ENCODE data around the gene CDK14.

Gene CDK14

DNA sequence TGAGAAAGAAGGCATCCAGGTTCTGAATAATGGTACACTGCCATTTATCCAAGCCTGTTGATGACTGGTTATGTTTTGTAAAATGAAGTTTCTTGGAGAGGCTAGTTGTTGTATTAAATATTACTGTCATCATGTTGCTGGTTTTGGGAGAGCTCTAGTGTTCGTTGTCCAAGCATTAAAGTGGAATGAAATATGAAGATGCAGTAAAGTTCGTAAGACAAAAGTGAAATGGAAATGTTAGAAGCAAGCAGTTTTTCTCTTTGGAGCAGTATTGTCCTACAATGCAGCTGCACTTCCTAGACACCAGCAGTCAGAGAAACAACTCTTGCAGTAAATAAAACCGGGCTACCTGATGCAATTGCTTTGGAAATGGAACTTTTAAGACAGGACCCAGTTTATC is 511.3 kb downstream of the CDK14 start:
- no peak for DNase-seq (ENCODE audit: low read depth)

DNA sequence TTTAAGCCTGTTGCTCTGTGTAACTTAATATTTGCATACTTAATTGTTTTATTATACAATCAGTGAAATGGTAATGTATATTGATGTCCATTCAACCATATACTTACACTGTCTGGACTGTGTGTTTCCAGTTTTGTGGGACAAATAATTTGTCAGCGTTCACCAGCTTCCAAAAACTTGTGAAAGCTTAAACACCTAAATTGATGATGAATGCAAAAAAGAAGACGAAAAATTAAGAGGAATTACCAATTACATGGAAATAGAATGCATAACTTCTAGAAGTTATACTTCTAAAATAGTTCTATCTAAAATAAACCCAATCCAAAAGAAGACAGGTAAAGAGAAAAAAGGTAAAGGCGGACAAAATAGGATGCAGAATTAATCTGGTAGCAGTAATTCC is 513.1 kb downstream of the CDK14 start:
- no peak for DNase-seq (ENCODE audit: low read depth)

DNA sequence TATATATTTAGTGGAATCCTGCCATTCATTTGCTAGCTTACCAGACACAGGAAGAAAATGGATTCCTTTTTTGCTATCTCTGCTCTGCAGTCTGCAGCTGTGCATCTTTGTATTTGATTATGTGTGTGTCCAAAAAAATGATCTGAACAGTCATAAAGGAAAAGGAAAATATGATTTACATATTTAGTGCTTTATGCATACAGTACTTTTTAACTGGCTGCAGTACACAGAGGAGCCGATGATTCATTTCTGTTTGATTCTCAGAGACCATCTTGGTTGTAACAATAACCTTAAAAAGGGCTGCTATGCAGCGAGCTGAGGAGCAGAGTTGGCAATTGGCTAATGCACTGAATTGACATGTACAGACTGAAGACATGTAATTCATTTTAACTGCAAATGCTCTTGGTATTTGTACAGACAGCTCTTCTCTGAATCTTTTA is 516.8 kb downstream of the CDK14 start:
- no peak for DNase-seq (ENCODE audit: low read depth)

DNA sequence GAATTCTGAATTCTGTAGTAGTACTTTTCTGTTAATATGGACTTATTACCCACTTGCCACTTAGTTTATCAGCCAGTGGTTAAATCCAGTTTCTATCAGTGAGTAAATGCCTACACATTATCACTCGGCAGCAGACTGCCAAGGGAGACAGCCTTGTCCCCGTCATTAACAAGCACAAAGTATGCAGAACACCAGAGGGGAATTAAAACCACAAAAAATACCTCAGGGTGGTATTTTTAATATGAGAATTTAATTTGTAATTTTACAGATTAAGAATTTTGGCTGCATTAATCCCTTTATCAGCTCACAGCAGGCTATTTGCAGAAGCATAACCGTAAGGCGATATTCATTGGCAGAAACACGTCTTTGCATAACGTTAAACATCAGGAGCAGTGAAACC is 518.1 kb downstream of the CDK14 start:
- DNase-seq (ENCODE audit: low read depth), result no peak

DNA sequence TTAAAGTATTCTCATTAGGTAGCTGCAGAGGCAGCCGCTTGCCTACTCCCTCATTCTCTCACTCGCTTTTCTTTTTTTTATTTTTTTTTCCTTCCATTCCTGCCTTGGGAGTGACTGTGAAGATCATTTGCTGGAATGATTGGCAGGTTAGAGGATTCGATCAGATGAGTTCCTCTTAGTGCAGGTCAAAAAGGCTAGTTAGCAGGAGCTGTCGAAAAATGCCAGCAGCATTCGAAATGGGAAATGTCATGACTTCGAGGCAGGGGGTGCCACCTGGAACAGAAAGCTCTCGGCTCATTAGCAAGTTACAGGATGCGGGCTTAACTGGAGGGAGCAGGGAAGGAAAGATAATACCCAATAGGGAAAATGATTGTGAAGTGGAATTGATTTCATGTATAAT is 530.6 kb downstream of the CDK14 start:
- DNase-seq (ENCODE audit: low read depth), result no peak

DNA sequence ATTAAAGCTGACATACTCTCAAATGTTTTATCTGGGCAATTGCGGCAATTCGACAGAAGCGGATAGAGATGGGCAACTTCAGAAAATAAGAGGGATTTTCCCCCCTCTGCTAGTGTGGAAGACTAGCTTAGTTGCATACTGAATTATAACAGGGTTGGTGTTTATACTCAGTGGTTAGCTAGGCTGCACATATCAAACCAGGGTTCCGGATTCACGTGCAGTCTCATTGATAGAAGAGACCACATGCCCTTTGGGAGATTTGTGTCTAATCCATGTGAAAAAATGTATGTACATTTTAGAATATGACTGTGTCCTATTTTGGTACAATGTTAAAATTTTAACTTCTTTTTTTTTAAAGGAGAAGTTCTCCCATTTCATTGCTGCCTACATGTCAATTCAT is 531.2 kb downstream of the CDK14 start:
- DNase-seq (ENCODE audit: low read depth), result no peak

DNA sequence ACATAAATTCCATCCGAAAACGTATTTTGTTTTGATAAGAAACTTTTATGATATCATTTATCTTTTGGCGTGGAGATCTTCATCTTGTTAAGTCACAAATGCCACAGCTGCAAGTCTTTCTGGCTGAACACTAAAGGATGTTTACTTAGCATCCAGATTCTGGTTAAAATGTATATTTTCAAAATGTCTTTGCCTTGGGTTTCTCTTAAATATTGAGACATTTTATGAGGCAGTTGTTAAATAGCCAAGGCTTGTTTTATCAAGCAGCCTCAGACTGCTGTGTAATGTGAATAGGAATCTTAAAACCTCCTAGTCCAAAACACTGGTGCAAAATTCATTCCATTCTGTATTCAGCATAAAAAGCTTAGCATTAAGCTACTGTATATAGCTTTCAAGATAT is 531.8 kb downstream of the CDK14 start:
- DNase-seq (ENCODE audit: low read depth), result no peak

DNA sequence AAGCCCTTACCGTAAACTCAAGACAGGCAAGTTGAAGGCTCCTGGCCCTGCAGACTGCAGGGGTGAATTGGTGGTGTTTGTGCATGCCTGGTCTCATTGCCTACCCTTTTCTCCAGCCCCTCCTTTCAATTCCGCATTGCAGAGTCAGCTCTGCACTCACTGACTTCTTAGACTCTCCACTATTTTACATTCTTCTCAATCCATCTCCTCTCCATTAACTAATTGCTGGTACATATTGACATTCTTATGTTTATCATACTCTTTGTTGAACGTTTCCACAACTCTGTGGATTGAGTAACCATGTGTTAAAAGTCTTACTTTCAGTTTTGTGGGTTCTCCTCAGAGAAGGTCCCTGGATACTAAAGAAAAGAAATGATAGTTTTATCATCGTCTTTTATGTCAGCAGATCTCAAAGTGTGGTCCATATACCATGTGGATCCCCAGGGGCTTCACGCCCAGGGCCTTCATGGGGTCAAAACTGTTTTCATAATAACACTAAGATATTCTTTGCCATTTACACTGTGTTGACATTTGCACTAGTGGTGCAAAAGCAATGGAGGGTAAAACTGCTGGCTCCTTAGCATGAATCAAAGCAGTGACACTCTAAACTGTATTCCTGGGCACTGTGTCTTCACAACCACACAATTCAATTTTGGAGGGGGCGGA is 532.7 kb downstream of the CDK14 start:
- DNase-seq (ENCODE audit: low read depth), result no peak

DNA sequence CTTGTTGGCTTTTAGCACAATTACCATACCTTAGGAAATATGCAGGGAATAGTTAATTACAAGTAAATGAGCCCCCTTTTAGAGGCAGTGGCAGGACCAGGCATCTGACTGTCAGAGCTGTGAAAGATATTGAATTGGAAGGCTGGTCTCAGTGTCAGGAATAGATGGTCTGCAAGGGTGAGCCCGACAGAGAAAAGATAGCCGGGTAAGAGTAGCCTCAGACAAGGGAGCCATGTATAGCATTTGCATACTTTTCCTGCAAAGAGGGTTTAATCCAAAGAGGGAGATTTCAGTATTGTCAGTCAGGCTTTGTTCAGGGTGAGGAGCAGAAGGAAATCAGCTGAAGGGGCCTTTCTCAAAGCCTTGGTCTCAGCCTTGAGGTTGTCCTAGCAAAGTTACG is 539.2 kb downstream of the CDK14 start:
- no peak for DNase-seq (ENCODE audit: low read depth)

DNA sequence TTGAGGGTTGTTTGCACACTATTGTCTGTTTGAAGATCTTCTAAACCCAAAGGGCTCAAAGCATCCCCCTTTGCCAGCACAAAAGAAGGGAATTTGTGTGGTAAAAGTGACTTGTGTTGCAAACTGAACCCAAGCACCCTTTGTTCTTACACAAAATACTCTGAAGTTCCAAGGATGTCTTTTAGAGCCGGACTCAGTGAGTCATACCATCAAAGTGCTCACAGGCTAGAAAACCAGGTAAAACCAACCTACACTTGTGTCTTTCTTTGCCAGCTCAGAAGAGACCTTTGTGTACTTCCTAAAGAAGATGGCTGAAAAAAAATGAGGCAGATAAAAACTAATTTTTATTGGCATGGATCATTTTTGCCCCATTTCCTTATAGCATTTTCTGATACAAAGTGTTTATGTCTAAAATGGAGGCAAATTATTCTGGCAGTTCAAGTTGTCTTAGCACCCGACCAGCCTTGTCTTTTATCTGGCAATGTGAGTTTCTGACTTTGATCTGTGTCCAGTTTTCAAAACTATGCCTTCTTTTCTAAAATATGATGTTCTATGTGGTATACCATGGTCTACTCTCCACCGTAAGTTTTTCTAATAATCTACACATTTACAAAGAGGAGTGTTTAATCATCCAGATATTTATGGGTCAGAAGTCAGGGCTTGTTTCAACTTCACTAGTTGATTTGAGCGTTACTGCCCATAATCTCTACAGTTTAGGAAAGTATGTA is 539.7 kb downstream of the CDK14 start:
- no peak for DNase-seq (ENCODE audit: low read depth)

DNA sequence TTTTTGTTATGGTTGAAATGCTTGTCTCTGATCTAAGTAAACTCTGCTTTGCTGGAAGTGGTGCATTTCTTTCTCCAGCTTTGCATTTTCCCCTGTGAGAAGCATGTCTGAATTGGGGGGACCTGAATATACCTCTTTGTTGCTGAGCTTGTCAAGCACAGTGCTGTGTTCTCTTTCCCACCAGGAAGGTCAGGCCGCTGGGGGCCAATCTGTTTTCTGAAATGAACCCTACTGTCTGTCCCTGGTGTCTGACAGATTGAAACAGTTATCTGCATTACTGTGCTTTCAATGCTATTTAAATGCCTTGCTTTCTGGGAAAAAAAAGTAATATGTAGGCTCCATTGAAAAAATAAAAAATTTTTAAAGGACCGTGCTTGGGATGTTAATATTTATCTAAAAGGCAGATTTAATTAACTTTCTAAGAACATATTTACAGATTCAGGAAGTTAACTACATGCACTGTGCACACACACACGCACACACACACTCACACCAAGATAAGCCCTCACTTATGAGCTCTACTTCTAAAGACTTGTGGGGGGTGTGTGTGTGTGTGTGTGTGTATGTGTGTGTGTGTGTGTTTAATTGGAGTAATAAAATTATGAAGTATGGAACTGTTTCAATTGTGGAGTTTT is 541.1 kb downstream of the CDK14 start:
- no peak for DNase-seq (ENCODE audit: low read depth)

DNA sequence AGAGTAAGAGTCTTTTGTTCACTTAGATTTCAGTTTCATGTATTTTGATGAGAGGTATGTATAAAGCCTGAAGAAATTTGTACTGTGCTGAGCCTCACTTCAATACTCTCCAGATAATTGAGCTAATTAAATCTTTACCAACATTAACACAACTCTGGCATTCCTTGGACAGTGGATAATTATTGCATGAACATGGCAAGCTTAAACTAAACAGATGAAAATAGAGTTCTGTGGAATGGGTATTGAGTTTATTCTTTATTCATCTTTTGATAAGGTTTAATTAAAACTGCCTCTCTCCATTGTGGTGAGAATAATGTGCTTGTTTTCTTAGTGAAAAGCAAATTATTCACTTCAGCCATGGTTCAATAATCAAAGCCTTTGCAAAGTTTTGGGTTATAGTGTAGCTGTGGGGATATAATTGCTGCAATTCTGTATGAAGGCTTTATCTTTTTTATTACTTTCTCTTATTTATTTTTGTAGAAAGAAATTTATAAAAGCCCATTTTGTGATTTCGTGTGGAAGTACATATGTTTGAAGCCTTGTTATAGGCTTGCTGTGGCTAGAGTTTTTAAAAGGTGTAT is 541.8 kb downstream of the CDK14 start:
- no peak for DNase-seq (ENCODE audit: low read depth)

DNA sequence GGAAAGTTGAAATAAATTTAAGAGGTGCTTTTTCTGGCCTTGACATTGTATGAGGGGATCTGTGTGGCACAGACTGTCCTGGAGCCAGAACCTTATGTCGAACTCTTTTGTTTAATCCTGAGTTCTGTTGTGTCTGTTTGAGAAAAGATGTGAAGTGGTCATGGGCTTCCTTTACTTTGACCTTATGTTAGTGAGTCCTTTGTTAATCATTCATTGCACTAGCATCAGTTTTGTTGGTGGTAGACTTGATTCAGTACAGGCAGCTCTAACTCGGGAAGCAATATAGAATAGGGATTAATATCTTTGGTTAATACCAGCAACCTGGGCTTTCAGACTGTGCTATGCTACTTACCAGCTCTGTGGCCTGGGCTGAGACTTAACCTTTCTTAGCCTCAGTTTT is 544.2 kb downstream of the CDK14 start:
- no peak for DNase-seq (ENCODE audit: low read depth)

DNA sequence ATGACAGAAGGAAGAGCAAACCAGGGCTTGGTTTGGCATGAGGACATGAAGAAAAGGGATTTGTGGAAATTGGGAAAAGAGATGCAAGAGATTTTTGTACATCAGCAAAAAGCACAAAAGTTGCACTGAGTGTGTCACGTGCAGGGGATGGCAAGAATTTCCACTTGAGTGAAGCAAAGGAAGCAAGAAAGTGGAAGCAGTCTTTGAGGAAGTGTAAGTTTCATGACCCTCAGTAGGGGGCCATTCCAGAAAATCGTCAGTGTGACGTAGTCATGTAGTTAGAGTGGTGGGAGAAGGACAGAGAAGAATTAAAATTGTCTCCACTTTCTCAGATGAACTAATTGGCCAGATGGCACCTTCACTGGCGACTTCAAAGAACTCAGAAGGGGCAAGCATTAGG is 544.9 kb downstream of the CDK14 start:
- no peak for DNase-seq (ENCODE audit: low read depth)

DNA sequence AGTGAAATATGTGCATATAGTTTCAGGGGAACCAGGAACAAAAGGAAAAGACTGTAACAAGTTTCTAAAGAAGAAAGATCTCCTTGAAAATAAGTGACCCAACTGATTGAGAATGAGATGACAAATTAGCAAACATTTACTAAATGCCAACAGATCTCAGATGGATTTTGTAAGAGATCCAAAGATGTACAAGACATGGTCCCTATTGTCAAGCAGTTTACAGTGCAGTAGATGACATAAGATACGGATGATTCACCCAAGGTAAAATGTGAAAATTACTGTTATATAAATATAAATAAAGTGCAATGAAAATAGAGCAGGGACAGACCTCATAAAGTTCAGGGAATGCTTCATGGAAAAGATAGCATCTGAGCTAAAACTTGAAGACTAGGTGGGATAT is 546.6 kb downstream of the CDK14 start:
- DNase-seq (ENCODE audit: low read depth), result no peak

DNA sequence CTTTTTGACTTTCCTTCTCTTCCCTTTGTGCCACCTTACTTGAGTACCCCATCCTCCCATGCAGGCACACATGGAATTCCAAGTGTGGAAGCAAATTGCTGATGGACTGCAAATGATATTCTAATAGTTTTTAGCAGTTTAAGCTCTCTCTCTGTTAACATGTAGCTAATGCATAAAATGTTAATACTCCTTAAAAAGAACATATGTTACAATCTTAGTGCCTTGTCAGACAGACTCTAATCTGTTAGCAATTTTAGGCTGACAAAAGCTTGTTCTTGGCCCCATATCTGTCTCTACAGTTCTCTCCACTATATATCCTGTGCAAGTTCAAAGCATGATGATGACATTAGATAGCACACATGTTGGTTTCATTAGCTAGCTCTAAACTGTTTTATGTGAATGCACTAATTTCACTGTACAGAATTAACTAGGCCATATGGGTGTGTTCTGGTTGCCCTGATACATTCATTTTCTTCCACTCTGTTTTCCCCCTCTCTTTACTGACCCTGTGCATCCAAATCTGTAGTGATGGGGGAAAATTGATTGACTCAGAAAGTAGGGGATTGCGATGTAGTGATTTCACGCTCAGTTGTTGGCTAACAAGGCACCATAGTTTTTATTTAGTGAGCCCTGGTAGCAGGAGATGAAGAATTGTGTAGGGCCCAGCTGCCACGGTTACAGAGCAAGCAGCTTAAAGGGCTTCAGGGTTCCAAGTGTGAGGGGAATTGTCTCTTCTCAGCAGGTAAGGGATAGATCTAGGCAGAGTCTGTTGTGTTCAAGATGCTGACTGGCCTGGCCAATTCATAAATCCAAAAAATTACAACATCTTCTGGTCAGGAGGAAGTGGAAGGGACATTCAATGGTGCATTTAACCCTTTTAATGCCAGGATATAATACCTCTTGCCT is 553.5 kb downstream of the CDK14 start:
- no peak for DNase-seq (ENCODE audit: low read depth)

DNA sequence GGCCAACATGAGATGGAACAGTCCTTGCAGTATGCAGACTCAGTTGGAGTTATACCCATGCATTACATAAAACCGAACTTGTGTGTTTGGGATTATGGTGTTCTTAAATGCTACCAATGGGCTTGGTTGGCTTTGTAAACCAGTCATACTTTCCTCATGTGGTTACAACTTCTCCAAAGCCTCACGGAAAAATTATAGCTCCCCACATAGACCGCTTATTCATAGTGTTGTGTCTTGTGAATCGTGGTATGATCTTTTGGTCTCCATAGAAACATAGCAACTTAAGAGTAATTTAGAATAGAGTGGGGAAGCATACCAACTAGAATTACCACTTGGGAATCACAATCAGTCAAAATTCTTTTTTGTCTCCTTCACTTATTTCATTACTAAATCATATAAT is 555.8 kb downstream of the CDK14 start:
- DNase-seq (ENCODE audit: low read depth), result no peak

DNA sequence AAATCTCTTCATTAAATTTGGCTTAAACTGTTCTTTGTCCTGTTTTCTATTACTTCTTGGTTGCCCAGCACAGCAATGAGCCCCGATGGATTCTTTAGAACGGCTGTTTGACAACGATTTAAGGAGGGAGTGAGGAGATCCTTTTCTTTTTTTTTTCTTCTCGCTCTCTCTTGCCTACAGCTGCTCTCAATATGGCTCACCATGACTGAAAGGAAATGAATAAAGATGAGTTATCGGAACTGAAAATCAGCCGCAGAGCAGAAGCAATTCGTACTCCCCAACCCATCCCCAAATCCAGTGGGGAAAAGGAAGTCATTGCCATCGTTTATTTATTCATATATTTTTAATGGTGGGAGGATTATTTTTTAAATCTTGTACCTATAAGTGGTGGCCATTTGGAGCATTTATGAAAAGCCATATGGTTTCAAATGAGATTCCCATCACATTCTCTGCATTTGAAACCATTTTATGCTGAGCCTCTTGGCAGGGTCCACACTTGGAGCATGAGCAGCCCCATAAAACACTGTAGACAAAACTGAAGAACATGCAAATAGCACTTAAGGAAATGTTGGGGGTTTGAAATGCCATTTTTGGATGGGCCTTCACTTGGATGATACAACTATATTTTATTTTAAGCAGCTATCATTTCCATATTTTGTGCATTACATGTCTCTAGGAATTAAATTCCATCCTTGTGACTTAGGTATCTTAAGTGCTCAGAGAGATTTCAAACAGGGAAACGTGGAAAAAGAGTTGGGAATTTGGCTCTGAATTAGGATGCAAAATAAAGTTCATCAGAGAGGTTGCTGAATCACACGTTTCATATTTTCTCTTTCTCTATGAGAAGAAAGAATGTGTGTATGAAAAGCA is 560.4 kb downstream of the CDK14 start:
- DNase-seq (ENCODE audit: low read depth), result no peak

DNA sequence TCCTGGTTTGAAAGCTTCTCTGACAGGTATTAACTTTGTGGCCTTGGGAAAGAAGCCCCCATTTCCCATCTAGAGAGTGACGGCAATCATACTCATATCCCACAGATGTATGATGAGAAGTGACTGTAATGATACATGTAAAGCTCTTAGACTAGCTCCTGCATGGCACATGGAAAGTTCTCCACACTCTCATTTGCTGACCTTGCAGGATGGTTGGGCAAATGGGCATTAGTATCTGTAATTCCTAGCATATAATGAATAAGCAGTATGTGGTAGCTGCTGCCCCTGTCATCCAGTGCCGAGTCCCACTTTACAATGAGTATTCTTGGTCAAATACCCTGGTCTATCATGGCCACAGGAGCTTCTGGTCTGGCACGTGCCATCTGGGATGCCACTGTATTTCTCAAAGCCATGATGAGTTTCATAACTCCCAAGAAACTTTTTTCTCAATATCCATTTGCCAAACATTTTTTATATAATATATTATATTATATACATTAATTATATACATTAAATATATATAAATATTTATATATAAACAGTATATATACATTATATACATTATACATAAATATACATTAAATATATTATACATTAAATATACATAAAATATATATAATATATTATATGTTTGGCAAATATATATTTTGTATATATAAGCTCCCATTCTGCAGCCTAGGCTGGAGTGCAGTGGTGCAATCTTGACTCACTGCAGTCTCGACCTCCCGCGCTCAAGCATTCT is 561.6 kb downstream of the CDK14 start:
- DNase-seq (ENCODE audit: low read depth), result no peak

DNA sequence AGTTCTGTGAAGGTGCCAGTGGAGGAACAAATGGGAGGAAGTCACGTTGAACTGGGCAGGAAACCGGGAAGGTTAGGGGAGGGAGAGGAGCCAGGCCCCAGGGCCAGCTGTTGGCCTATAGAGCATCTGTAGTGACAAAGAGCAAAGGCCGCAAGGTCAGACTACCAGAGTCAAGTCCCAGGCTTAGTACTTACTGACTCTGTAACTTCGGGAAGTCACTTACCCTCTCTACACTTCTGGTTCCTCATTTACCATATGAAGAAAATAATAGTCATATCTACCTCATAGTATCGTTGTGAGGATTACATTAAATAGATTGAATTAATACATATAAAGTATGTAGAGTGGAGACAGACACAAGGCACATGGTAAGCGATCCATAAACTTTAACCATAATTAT is 566.3 kb downstream of the CDK14 start:
- no peak for DNase-seq (ENCODE audit: low read depth)

Data from stimulated activated CD8-positive, alpha-beta memory T cell treated with anti-CD3 and anti-CD28 coated beads, Interleukin-12 subunit alpha, Interleukin-12 subunit beta, amount 100 ng/mL, for 4 hours (primary cell).